TTC549 (cell line): ENCODE measurements around the gene MRGPRF.

Experiments
- FAIRE-seq: peaks from 2 replicates; lab custom pipeline; 2012; peaks lifted over from hg19 to GRCh38; lab: Jason Lieb, UNC

Gene MRGPRF

GRCh38 chr11:68962527-68963250 lies 50.4 kb downstream of the MRGPRF start:
- no peak for FAIRE-seq

- no peak for FAIRE-seq
These were observed 51.8 kb downstream of the MRGPRF start for GRCh38 chr11:68961245-68961644.

GRCh38 chr11:68960294-68961071 lies 52.6 kb downstream of the MRGPRF start:
- no peak for FAIRE-seq

DNA sequence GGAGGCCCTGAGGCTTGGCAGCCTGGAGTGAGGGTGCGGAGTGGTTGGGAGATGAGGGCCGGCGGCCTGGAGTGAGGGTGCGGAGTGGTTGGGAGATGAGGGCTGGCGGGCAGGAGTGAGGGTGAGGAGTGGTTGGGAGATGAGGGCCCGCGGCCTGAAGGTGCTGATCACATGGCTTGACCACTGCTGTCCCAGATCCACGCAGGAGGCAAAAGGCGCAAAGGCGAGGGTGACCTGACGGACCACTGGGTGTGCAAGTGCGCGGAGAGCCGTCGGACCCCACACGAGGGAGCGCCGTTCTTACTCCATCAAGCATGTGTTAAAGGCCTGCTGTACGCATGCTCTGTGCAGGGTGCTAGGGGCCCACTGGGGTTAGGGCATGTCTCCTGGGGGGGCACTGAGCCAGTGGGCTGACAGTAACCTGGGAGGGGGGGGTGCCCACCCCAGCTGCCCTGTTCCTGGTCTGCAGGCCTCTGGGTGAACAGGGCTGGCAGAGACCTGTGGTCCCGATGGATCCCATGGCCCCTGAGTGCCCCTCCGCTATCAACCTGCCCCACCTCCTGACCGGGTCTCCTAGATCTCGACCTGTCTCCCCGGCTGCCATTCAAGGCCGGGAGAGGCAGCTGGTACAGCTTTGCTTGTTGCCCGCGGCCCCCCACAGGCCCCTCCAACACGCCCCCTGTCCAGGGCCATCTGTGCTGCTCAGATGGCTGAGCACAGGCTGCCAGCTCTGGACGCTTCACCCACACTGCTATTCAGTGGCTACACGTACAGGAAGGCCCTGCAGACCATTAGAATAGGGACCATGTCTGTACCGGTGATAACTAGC lies 53.4 kb downstream of the MRGPRF start:
- no peak for FAIRE-seq

DNA sequence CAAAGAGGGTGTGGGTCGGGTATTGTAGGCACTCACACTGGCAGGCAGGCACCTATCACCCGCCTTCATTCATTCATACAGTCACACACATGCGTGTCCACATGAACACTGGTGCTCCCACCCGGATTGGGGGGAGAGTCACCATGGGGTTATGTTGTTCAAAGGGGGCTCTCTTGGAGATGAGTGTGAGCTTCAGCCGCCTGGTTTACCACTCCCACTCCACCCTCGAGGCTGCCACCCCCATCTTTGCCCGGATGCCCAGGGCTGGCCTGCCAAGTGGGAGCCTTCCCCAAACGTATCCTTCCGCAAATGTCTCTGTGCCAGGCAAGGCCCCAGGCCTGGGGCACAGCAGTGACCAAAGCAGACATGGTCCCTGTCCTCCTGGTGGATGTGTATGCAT lies 54.8 kb downstream of the MRGPRF start:
- FAIRE-seq = no peak

DNA sequence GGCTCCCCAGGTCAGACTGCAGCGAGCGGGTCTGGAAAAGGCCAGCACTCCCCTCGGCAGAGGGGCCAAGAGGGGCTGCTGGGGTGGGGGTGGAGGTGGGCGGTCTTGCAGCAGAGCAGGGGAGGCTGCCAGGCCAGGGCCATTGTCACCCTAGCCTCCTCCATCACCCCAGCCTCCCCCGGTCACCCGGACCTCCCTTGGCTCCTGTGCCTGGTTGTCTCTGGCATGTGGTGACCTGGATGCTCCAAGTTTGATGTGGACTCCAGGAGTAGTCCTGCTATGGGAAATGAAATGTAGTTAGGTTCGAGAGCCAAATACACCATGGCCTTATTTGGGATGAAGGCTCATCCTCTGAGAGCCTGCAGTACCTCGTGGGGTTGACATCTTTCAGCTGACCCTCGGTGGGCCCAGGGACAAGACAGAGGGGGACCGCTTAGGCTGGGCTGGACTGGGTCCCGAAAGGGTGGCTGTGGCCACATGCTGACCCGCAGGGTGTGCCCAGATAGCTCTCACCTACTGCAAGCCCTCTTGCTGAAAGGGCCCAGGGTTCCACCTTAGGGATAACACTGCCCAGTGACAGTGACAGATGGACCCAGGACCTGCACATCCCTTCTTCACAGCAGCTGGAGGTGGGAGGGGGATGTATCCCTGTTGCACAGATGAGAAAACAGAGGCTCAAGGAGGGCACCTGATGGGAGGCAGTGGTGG lies 56.3 kb downstream of the MRGPRF start:
- no peak for FAIRE-seq

DNA sequence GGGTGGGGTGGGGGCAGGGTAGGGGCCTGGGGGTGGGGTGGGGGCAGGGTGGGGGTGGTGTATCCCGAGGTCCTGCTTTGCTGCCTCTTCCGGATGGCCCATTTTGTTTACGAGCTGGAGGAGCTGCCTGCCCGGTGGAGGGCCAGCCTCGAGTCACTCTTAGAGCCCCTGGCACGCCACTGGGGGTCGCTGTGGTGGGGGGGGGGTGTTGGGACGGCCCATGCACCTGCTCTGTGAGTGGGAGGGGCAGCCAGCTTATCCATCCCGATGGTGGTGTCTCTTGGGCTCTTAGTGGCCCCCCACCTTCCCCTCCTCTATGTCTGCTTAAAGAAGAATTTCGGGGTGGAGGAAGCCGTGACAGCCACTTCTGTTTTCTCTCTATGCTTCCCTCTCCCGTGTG lies 56.9 kb downstream of the MRGPRF start:
- FAIRE-seq = no peak

GRCh38 chr11:68955607-68955958 lies 57.5 kb downstream of the MRGPRF start:
- FAIRE-seq = no peak

DNA sequence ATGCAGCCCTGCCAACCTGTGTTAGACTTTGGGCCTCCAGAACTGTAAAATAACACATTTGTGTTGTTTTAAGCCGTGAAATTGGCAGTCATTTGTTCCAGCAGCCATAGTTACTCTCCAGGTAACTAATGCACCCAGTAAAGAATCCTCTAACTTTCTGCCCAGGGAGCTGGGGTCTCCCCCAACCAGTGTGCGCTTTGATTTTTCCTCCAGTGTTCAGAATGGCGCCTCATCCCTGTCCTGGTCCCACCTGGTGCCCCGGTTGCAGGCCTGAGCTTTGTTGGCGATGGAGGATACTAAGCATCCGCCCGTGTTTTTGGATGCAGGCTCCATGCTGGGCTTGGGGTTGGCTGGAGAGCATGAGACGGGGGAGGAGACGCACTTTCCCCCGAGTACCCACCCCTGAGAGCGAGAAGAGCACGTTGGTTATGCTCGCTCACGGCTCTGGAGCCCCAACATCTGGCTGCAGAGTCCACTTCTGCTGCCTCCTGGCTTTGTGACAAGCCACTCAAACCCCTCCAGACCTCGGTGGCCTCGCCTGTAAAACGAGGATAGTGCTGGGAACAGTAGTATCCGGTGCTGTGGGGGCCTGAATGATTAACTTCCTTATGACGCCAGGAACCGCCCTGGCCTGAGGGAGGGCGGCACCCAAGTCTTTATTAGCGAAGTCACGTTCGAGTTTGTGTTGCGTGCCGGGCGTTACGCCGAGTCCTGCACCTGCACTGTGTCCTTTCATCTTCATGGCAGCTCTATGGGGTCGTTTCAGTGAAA lies 58.0 kb downstream of the MRGPRF start:
- FAIRE-seq = no peak
